Vagina (tissue), 2 donors: ENCODE measurements around the gene ACE2. TPM values are rescaled to one million over a fixed set of nuclear protein-coding genes. Genes with fewer than 3 reads are reported as not detected.

Source experiments
- DNase-seq, 2 donors: peaks; one replicate each; pipeline ENCODE4 v3.0.0-alpha.2; 2017; ENCODE audit errors: extremely low spot score in 2 of 2
- H3K27ac ChIP-seq: fragments of 200-600 bp; sonication (generic); one replicate; pipeline ENCODE4 v1.5.1; 2019
- H3K27me3 ChIP-seq: fragments of 200-600 bp; sonication (generic); one replicate; pipeline ENCODE4 v1.5.1; 2019
- H3K36me3 ChIP-seq, 2 donors: fragments of 200-600 bp; sonication (generic); one replicate each; pipeline ENCODE4 v1.5.1; 2017 to 2019
- H3K4me1 ChIP-seq: fragments of 200-600 bp; sonication (generic); one replicate; pipeline ENCODE4 v1.5.1; 2019
- H3K4me3 ChIP-seq, 2 donors: fragments of 200-600 bp; sonication (generic); 1 replicate in 1 of 2; 2 replicates in 1 of 2; pipeline ENCODE4 v1.5.1; 2016 to 2019
- H3K9me3 ChIP-seq: fragments of 200-600 bp; sonication (generic); one replicate; pipeline ENCODE4 v1.5.1; 2019
- CTCF ChIP-seq, 3 experiments: fragments of 450-650 bp in 2 of 3; fragments of 200-600 bp in 1 of 3; sonication (generic) in 1 of 3; IDR thresholded peaks; one replicate each; pipeline ENCODE4 v1.5.1; 2017 to 2019; ENCODE audit warnings: antibody characterized with exemption in 3 of 3, mild to moderate bottlenecking in 2 of 3, moderate library complexity in 2 of 3
- POLR2A ChIP-seq, 2 donors: fragments of 450-650 bp; IDR thresholded peaks; one replicate each; pipeline ENCODE4 v1.6.1; 2017; ENCODE audit warnings: antibody characterized with exemption in 2 of 2, mild to moderate bottlenecking in 2 of 2, moderate library complexity in 2 of 2
- POLR2AphosphoS5 ChIP-seq, 2 donors: sonication (generic); formaldehyde crosslinking; IDR thresholded peaks; one replicate each; pipeline ENCODE4 v1.9.0; 2017; ENCODE audit warnings: antibody characterized with exemption in 2 of 2, mild to moderate bottlenecking in 2 of 2, low read depth in 1 of 2; ENCODE audit not compliant: insufficient read depth in 1 of 2
- intact Hi-C: fragments of 100-400 bp; cut with DNase I; formaldehyde crosslinking; loops from one replicate; pipeline ENCODE4 v1.15.1; 2023
- total RNA-seq: library from RNA; depleted of rRNA; stranded (reverse); fragments of >200 nt; gene quantifications from one replicate; pipeline ENCODE4 v1.2.3, GENCODE V29; 2016

Gene ACE2
- total RNA-seq, 1 donor from 2014 or later = 0.49 TPM

- no peaks in the 10 kb centered on the region for H3K9me3 ChIP-seq
- intact Hi-C loops = no loop called here
Observed at GRCh38 chrX:15601932-15602331, 1.2 kb upstream of the ACE2 start.

GRCh38 chrX:15600049-15600448 lies 711 bp downstream of the ACE2 start:
- intact Hi-C loops = no loop called here
- Histone ChIP-seq H3K27me3 (no peaks in the 10 kb centered on the region), H3K27ac (no peak overlapping the region), H3K36me3 (no peaks in the 10 kb centered on the region), H3K4me1 (no peaks in the 10 kb centered on the region), H3K4me3 (no peak overlapping the region), H3K9me3 (no peaks in the 10 kb centered on the region)
- no peak for DNase-seq
- TF ChIP-seq CTCF (IDR thresholded peaks at IDR 0.05) (no peak), POLR2A (IDR thresholded peaks at IDR 0.05) (no peak), POLR2AphosphoS5 (IDR thresholded peaks at IDR 0.05; ENCODE audit: insufficient read depth in 1 of 2, low read depth in 1 of 2) (no peak)

More at GRCh38 chrX:15601932-15602331, 1.2 kb upstream of the ACE2 start:
- no peaks in the 10 kb centered on the region for H3K27me3 ChIP-seq
- TF ChIP-seq POLR2A (IDR thresholded peaks at IDR 0.05) (no peak), CTCF (IDR thresholded peaks at IDR 0.05) (no peak), POLR2AphosphoS5 (IDR thresholded peaks at IDR 0.05; ENCODE audit: insufficient read depth in 1 of 2, low read depth in 1 of 2) (no peak)
- H3K36me3 ChIP-seq = no peaks in the 10 kb centered on the region
- DNase-seq = no peak
- no peak overlapping the region for H3K27ac ChIP-seq
- no peak overlapping the region for H3K4me3 ChIP-seq
- H3K4me1 ChIP-seq = no peaks in the 10 kb centered on the region

GRCh38 chrX:15599461-15599860 lies 1.3 kb downstream of the ACE2 start:
- no peaks in the 10 kb centered on the region for H3K27me3 ChIP-seq
- H3K4me1 ChIP-seq = no peaks in the 10 kb centered on the region
- no peak for DNase-seq
- H3K27ac ChIP-seq = no peak overlapping the region
- H3K4me3 ChIP-seq = no peak overlapping the region
- H3K36me3 ChIP-seq = no peaks in the 10 kb centered on the region
- H3K9me3 ChIP-seq = no peaks in the 10 kb centered on the region
- TF ChIP-seq POLR2A (IDR thresholded peaks at IDR 0.05) = no peak
- TF ChIP-seq POLR2AphosphoS5 (IDR thresholded peaks at IDR 0.05; ENCODE audit: insufficient read depth in 1 of 2, low read depth in 1 of 2) = no peak
- TF ChIP-seq CTCF (IDR thresholded peaks at IDR 0.05) = no peak
- intact Hi-C loops = no loop called here

GRCh38 chrX:15598026-15598425 lies 2.7 kb downstream of the ACE2 start:
- H3K36me3 ChIP-seq = no peaks in the 10 kb centered on the region
- TF ChIP-seq POLR2AphosphoS5 (IDR thresholded peaks at IDR 0.05; ENCODE audit: insufficient read depth in 1 of 2, low read depth in 1 of 2) (no peak), POLR2A (IDR thresholded peaks at IDR 0.05) (no peak), CTCF (IDR thresholded peaks at IDR 0.05) (no peak)
- H3K9me3 ChIP-seq = no peaks in the 10 kb centered on the region
- no peak overlapping the region for H3K4me3 ChIP-seq
- intact Hi-C loops = no loop called here
- H3K4me1 ChIP-seq = no peaks in the 10 kb centered on the region
- DNase-seq = no peak
- no peaks in the 10 kb centered on the region for H3K27me3 ChIP-seq
- H3K27ac ChIP-seq = no peak overlapping the region

- no peak overlapping the region for H3K4me3 ChIP-seq
- no peak for DNase-seq
- no peaks in the 10 kb centered on the region for H3K9me3 ChIP-seq
- no peak for TF ChIP-seq POLR2A (IDR thresholded peaks at IDR 0.05)
- no peak for TF ChIP-seq POLR2AphosphoS5 (IDR thresholded peaks at IDR 0.05; ENCODE audit: insufficient read depth in 1 of 2, low read depth in 1 of 2)
- TF ChIP-seq CTCF (IDR thresholded peaks at IDR 0.05) = no peak
- no peak overlapping the region for H3K27ac ChIP-seq
- H3K36me3 ChIP-seq = no peaks in the 10 kb centered on the region
- H3K27me3 ChIP-seq = no peaks in the 10 kb centered on the region
- H3K4me1 ChIP-seq = no peaks in the 10 kb centered on the region
- intact Hi-C loops = no loop called here
Observed at GRCh38 chrX:15594371-15594770, 6.4 kb downstream of the ACE2 start.
